Skeletal muscle tissue (tissue), 4 donors: ENCODE data around the gene POU2F3. TPM values are rescaled to one million over a fixed set of nuclear protein-coding genes. Genes with fewer than 3 reads are reported as not detected.

Source experiments
- H3K27ac ChIP-seq: one replicate; pipeline ENCODE4 v1.7.0; 2013; ENCODE audit warnings: mild to moderate bottlenecking, low read depth, low read length, inconsistent platforms
- H3K27me3 ChIP-seq, 3 donors: one replicate each; pipeline ENCODE4 v1.7.0; 2013; ENCODE audit warnings: low read length in 3 of 3; ENCODE audit not compliant: control insufficient read depth in 3 of 3, insufficient read depth in 3 of 3
- H3K36me3 ChIP-seq, 3 donors: one replicate each; pipeline ENCODE4 v1.7.0; 2013; ENCODE audit warnings: low read length in 3 of 3; ENCODE audit not compliant: control insufficient read depth in 3 of 3, insufficient read depth in 3 of 3
- H3K4me1 ChIP-seq, 3 donors: one replicate each; pipeline ENCODE4 v1.7.0; 2013; ENCODE audit warnings: low read length in 3 of 3, mild to moderate bottlenecking in 3 of 3; ENCODE audit not compliant: control insufficient read depth in 3 of 3, insufficient read depth in 3 of 3
- H3K4me3 ChIP-seq, 3 donors: one replicate each; pipeline ENCODE4 v1.7.0; 2013; ENCODE audit warnings: low read length in 3 of 3
- H3K9ac ChIP-seq, 3 donors: one replicate each; pipeline ENCODE4 v1.7.0; 2013; ENCODE audit warnings: low read length in 3 of 3, mild to moderate bottlenecking in 3 of 3, moderate library complexity in 2 of 3, low read depth in 1 of 3
- H3K9me3 ChIP-seq, 3 donors: one replicate each; pipeline ENCODE4 v1.7.0; 2013; ENCODE audit warnings: low read length in 3 of 3; ENCODE audit not compliant: control insufficient read depth in 3 of 3
- total RNA-seq: library from RNA; depleted of rRNA; stranded (reverse); fragments of >200 nt; gene quantifications from one replicate; pipeline ENCODE4 v1.2.3, GENCODE V29; 2014
- donor health status: Osteomylitis.

Gene POU2F3
- total RNA-seq, 1 donor from 2014 or later: not detected

GRCh38 chr11:120304526-120304925 is 64.6 kb downstream of the POU2F3 start:
- Histone ChIP-seq H3K9ac (no peak overlapping the region), H3K27ac (no peak overlapping the region), H3K27me3 (peaks cover 0 to 19% (median 8%) of the 10 kb centered on the region in 3 donors), H3K9me3 (no peaks in the 10 kb centered on the region), H3K36me3 (no peaks in the 10 kb centered on the region), H3K4me1 (peaks cover 0 to 3% (median 2%) of the 10 kb centered on the region in 3 donors), H3K4me3 (no peak overlapping the region)

- H3K9ac ChIP-seq: no peak overlapping the region
- no peaks in the 10 kb centered on the region for H3K9me3 ChIP-seq
- H3K27ac ChIP-seq: no peak overlapping the region
- no peak overlapping the region for H3K4me3 ChIP-seq
- no peaks in the 10 kb centered on the region for H3K36me3 ChIP-seq
- H3K4me1 ChIP-seq: no peaks in the 10 kb centered on the region
- H3K27me3 ChIP-seq: peaks cover 0 to 15% (median 12%) of the 10 kb centered on the region in 3 donors
Measured at GRCh38 chr11:120305286-120305685, 65.3 kb downstream of the POU2F3 start.

GRCh38 chr11:120306519-120307242 is 66.7 kb downstream of the POU2F3 start:
- no peaks in the 10 kb centered on the region for H3K9me3 ChIP-seq
- H3K9ac ChIP-seq: no peak overlapping the region
- no peak overlapping the region for H3K27ac ChIP-seq
- no peaks in the 10 kb centered on the region for H3K36me3 ChIP-seq
- no peaks in the 10 kb centered on the region for H3K4me1 ChIP-seq
- H3K4me3 ChIP-seq: no peak overlapping the region
- peaks cover 0 to 15% (median 12%) of the 10 kb centered on the region in 3 donors for H3K27me3 ChIP-seq

GRCh38 chr11:120307476-120307875 is 67.5 kb downstream of the POU2F3 start:
- Histone ChIP-seq H3K4me3 (no peak overlapping the region), H3K4me1 (no peaks in the 10 kb centered on the region), H3K9me3 (no peaks in the 10 kb centered on the region), H3K27ac (no peak overlapping the region), H3K36me3 (no peaks in the 10 kb centered on the region), H3K27me3 (peaks cover 0 to 15% (median 12%) of the 10 kb centered on the region in 3 donors), H3K9ac (no peak overlapping the region)

- Histone ChIP-seq H3K36me3 (no peaks in the 10 kb centered on the region), H3K4me1 (no peaks in the 10 kb centered on the region), H3K9ac (no peak overlapping the region), H3K27ac (no peak overlapping the region), H3K9me3 (no peaks in the 10 kb centered on the region), H3K27me3 (peaks cover 0 to 15% (median 12%) of the 10 kb centered on the region in 3 donors), H3K4me3 (no peak overlapping the region)
Measured at GRCh38 chr11:120308081-120308480, 68.1 kb downstream of the POU2F3 start.

- H3K9ac ChIP-seq: no peak overlapping the region
- no peaks in the 10 kb centered on the region for H3K9me3 ChIP-seq
- H3K36me3 ChIP-seq: no peaks in the 10 kb centered on the region
- H3K27ac ChIP-seq: no peak overlapping the region
- H3K4me1 ChIP-seq: no peaks in the 10 kb centered on the region
- peaks cover 0 to 13% (median 6%) of the 10 kb centered on the region in 3 donors for H3K27me3 ChIP-seq
- H3K4me3 ChIP-seq: no peak overlapping the region
Measured at GRCh38 chr11:120310870-120311269, 70.9 kb downstream of the POU2F3 start.

GRCh38 chr11:120314861-120315260 is 74.9 kb downstream of the POU2F3 start:
- peaks cover 0 to 12% (median 2%) of the 10 kb centered on the region in 3 donors for H3K4me1 ChIP-seq
- H3K4me3 ChIP-seq: no peak overlapping the region
- H3K27ac ChIP-seq: no peak overlapping the region
- no peak overlapping the region for H3K9ac ChIP-seq
- peaks cover 0 to 10% (median 6%) of the 10 kb centered on the region in 3 donors for H3K27me3 ChIP-seq
- H3K36me3 ChIP-seq: no peaks in the 10 kb centered on the region
- no peaks in the 10 kb centered on the region for H3K9me3 ChIP-seq

- Histone ChIP-seq H3K36me3 (no peaks in the 10 kb centered on the region), H3K27me3 (peaks cover 0 to 10% (median 3%) of the 10 kb centered on the region in 3 donors), H3K4me1 (peaks cover 0 to 12% (median 2%) of the 10 kb centered on the region in 3 donors), H3K27ac (no peak overlapping the region), H3K9me3 (no peaks in the 10 kb centered on the region), H3K4me3 (no peak overlapping the region), H3K9ac (no peak overlapping the region)
Measured at GRCh38 chr11:120316880-120317688, 77.1 kb downstream of the POU2F3 start.

- Histone ChIP-seq H3K9me3 (no peaks in the 10 kb centered on the region), H3K27me3 (peaks cover 0 to 10% (median 3%) of the 10 kb centered on the region in 3 donors), H3K9ac (no peak overlapping the region), H3K4me1 (peaks cover 0 to 12% (median 2%) of the 10 kb centered on the region in 3 donors), H3K36me3 (no peaks in the 10 kb centered on the region), H3K27ac (no peak overlapping the region), H3K4me3 (no peak overlapping the region)
Measured at GRCh38 chr11:120317689-120318480, 77.9 kb downstream of the POU2F3 start.
